KMS-11 (cell line): ENCODE data around the gene RASAL2.

Source experiments
- H2AFZ ChIP-seq: fragments of 200-600 bp; sonication (generic); 2 replicates; pipeline ENCODE4 v1.6.1; 2016; ENCODE audit warnings: antibody characterized with exemption, mixed run types, low read depth
- H3K27ac ChIP-seq: fragments of 200-600 bp; sonication (generic); 2 replicates; pipeline ENCODE4 v1.6.1; 2016; ENCODE audit warnings: mild to moderate bottlenecking, mixed run types
- H3K27me3 ChIP-seq: fragments of 200-600 bp; sonication (generic); 2 replicates; pipeline ENCODE4 v1.6.1; 2017; ENCODE audit warnings: mild to moderate bottlenecking, low read depth, mixed run types, moderate library complexity; ENCODE audit not compliant: insufficient read depth
- H3K36me3 ChIP-seq: fragments of 200-600 bp; sonication (generic); 2 replicates; pipeline ENCODE4 v1.6.1; 2017; ENCODE audit warnings: mild to moderate bottlenecking, mixed run types; ENCODE audit not compliant: insufficient read depth
- H3K4me1 ChIP-seq: fragments of 200-600 bp; sonication (generic); 2 replicates; pipeline ENCODE4 v1.6.1; 2016; ENCODE audit warnings: mild to moderate bottlenecking, low read depth, mixed run types; ENCODE audit not compliant: poor library complexity, severe bottlenecking
- H3K4me2 ChIP-seq: fragments of 200-600 bp; sonication (generic); 2 replicates; pipeline ENCODE4 v1.7.0; 2016; ENCODE audit warnings: mild to moderate bottlenecking, mixed run types
- H3K4me3 ChIP-seq: fragments of 200-600 bp; sonication (generic); IDR thresholded peaks from 2 replicates; pipeline ENCODE4 v1.6.1; 2017; ENCODE audit warnings: low read depth, low read length, mixed read lengths; ENCODE audit not compliant: insufficient read depth
- H3K79me2 ChIP-seq: fragments of 200-600 bp; sonication (generic); 2 replicates; pipeline ENCODE4 v1.6.1; 2016; ENCODE audit warnings: low read depth, mixed run types; ENCODE audit not compliant: insufficient read depth
- H3K9ac ChIP-seq: fragments of 200-600 bp; sonication (generic); 2 replicates; pipeline ENCODE4 v1.6.1; 2016; ENCODE audit warnings: mild to moderate bottlenecking, mixed run types
- H4K20me1 ChIP-seq: fragments of 200-600 bp; sonication (generic); 2 replicates; pipeline ENCODE4 v1.6.1; 2016; ENCODE audit warnings: mild to moderate bottlenecking, mixed run types; ENCODE audit not compliant: insufficient read depth
- TF ChIP-seq, protein P1 (sequence below): fragments of 200-600 bp; sonication (generic); conservative IDR thresholded peaks from 2 replicates; pipeline ENCODE4 v1.6.1; 2017; ENCODE audit warnings: low read depth, mild to moderate bottlenecking, antibody characterized with exemption, low read length, moderate library complexity, mixed read lengths

Gene RASAL2

DNA sequence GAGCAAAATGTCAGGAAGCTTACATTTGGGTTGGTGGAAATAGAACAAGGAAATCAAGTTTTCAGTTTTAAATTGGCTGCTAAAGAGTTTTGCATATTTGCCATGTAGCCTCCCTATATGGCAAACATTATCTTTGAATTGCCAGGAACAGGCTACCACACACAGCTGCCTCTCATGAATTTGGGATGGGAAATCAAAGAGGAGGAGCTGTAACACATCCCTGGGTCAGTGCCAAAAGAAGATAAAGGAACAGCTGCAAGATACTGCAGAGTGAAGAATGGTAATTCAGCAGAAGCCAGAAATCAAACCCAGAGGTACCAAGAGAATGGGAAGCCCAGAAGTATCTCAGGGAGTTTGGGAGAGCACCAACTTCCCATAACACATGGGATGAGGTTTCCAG lies 18.6 kb upstream of the RASAL2 start:
- no peaks in the 10 kb centered on the region for H3K27me3 ChIP-seq

DNA sequence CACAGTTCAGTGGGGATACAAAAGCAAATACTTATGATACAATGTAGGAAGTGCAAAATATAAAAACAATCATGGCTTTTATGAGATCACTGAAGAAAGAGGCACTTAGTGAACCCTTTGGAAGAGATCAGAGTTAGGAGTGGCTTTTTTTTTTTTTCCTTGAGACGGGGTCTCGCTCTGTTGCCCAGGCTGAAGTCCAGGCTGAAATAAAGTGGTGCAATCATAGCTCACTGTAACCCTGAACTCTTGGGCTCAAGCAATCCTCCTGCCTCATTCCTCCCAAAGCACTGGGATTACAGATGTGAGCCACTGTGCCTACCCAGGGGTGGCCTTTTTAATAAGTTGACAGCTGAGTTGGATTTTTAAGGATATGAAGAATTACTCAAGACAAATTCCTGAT lies 17.3 kb upstream of the RASAL2 start:
- TF ChIP-seq, protein P1, sequence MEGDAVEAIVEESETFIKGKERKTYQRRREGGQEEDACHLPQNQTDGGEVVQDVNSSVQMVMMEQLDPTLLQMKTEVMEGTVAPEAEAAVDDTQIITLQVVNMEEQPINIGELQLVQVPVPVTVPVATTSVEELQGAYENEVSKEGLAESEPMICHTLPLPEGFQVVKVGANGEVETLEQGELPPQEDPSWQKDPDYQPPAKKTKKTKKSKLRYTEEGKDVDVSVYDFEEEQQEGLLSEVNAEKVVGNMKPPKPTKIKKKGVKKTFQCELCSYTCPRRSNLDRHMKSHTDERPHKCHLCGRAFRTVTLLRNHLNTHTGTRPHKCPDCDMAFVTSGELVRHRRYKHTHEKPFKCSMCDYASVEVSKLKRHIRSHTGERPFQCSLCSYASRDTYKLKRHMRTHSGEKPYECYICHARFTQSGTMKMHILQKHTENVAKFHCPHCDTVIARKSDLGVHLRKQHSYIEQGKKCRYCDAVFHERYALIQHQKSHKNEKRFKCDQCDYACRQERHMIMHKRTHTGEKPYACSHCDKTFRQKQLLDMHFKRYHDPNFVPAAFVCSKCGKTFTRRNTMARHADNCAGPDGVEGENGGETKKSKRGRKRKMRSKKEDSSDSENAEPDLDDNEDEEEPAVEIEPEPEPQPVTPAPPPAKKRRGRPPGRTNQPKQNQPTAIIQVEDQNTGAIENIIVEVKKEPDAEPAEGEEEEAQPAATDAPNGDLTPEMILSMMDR = no peak
- H3K4me2 ChIP-seq = no peak overlapping the region

More for the DNA sequence above, 18.6 kb upstream of the RASAL2 start:
- no peak overlapping the region for H2AFZ ChIP-seq
- H3K9ac ChIP-seq = no peak overlapping the region
- no peaks in the 10 kb centered on the region for H3K79me2 ChIP-seq
- no peaks in the 10 kb centered on the region for H3K4me1 ChIP-seq
- no peaks in the 10 kb centered on the region for H3K36me3 ChIP-seq
- H4K20me1 ChIP-seq = no peaks in the 10 kb centered on the region
- TF ChIP-seq, protein P1 = no peak
- H3K4me3 ChIP-seq = no peak overlapping the region
- H3K4me2 ChIP-seq = no peak overlapping the region
- no peak overlapping the region for H3K27ac ChIP-seq

GRCh38 chr1:178077917-178078316 lies 16.0 kb upstream of the RASAL2 start:
- Histone ChIP-seq H3K27ac (no peak overlapping the region), H2AFZ (no peak overlapping the region), H3K4me3 (no peak overlapping the region), H3K79me2 (no peaks in the 10 kb centered on the region), H4K20me1 (no peaks in the 10 kb centered on the region), H3K27me3 (no peaks in the 10 kb centered on the region), H3K4me1 (no peaks in the 10 kb centered on the region), H3K9ac (no peak overlapping the region), H3K36me3 (no peaks in the 10 kb centered on the region), H3K4me2 (no peak overlapping the region)
- TF ChIP-seq, protein P1 = no peak

More for the DNA sequence above, 17.3 kb upstream of the RASAL2 start:
- Histone ChIP-seq H3K27ac (no peak overlapping the region), H3K9ac (no peak overlapping the region), H3K4me3 (no peak overlapping the region), H3K36me3 (no peaks in the 10 kb centered on the region), H2AFZ (no peak overlapping the region), H3K79me2 (no peaks in the 10 kb centered on the region), H3K4me1 (no peaks in the 10 kb centered on the region), H3K27me3 (no peaks in the 10 kb centered on the region), H4K20me1 (no peaks in the 10 kb centered on the region)

- TF ChIP-seq, protein P1 = no peak
These were observed 7.6 kb upstream of the RASAL2 start for GRCh38 chr1:178086294-178086693.

More at GRCh38 chr1:178086294-178086693, 7.6 kb upstream of the RASAL2 start:
- Histone ChIP-seq H2AFZ (no peak overlapping the region), H3K27ac (no peak overlapping the region), H3K4me1 (no peaks in the 10 kb centered on the region), H4K20me1 (no peaks in the 10 kb centered on the region), H3K4me3 (no peak overlapping the region), H3K4me2 (no peak overlapping the region), H3K27me3 (no peaks in the 10 kb centered on the region), H3K36me3 (no peaks in the 10 kb centered on the region), H3K79me2 (no peaks in the 10 kb centered on the region), H3K9ac (no peak overlapping the region)
